GM19397 (cell line): Measurements from ENCODE around the gene KLHL6.

ENCODE experiments used
- ATAC-seq: cut with Tn5 transposase; IDR thresholded peaks from one replicate; pipeline ENCODE4 v1.9.1; 2021; ENCODE audit warnings: mild to moderate bottlenecking, moderate library complexity; ENCODE audit not compliant: unreplicated experiment

Gene KLHL6

GRCh38 chr3:183508821-183509220 lies 46.7 kb downstream of the KLHL6 start:
- ATAC-seq = no peak

GRCh38 chr3:183507551-183507950 lies 48.0 kb downstream of the KLHL6 start:
- ATAC-seq = no peak

- no peak for ATAC-seq
Measured at GRCh38 chr3:183506674-183507320, 48.7 kb downstream of the KLHL6 start.

GRCh38 chr3:183504597-183504996 lies 50.9 kb downstream of the KLHL6 start:
- no peak for ATAC-seq

- no peak for ATAC-seq
Measured at GRCh38 chr3:183503746-183504145, 51.8 kb downstream of the KLHL6 start.

- no peak for ATAC-seq
Measured at GRCh38 chr3:183502237-183503181, 53.0 kb downstream of the KLHL6 start.

GRCh38 chr3:183500981-183501704 lies 54.4 kb downstream of the KLHL6 start:
- no peak for ATAC-seq

GRCh38 chr3:183500319-183500718 lies 55.2 kb downstream of the KLHL6 start:
- no peak for ATAC-seq

- no peak for ATAC-seq
Measured at GRCh38 chr3:183498634-183499033, 56.9 kb downstream of the KLHL6 start.

- no peak for ATAC-seq
Measured at GRCh38 chr3:183497313-183497712, 58.2 kb downstream of the KLHL6 start.

GRCh38 chr3:183496311-183496710 lies 59.2 kb downstream of the KLHL6 start:
- ATAC-seq = no peak

- no peak for ATAC-seq
Measured at GRCh38 chr3:183494341-183494740, 61.2 kb downstream of the KLHL6 start.

- ATAC-seq = no peak
Measured at GRCh38 chr3:183493296-183494045, 62.0 kb downstream of the KLHL6 start.

GRCh38 chr3:183492849-183493179 lies 62.7 kb downstream of the KLHL6 start:
- no peak for ATAC-seq

GRCh38 chr3:183491923-183492848 lies 63.3 kb downstream of the KLHL6 start:
- no peak for ATAC-seq

GRCh38 chr3:183491109-183491922 lies 64.2 kb downstream of the KLHL6 start:
- ATAC-seq = no peak

GRCh38 chr3:183490653-183491052 lies 64.9 kb downstream of the KLHL6 start:
- ATAC-seq = no peak

GRCh38 chr3:183490211-183490601 lies 65.3 kb downstream of the KLHL6 start:
- ATAC-seq = no peak
